ENCODE data around the gene SDK1. TPM values are rescaled to one million over a fixed set of nuclear protein-coding genes. Genes with fewer than 3 reads are reported as not detected.

The SDK1 gene
- total RNA-seq, 2 donors from 2014 or later: 4.8 to 13.2 TPM

GRCh38 chr7:3630081-3630480 lies 329.0 kb downstream of the SDK1 start:
- Histone ChIP-seq H3K4me3 (no peak overlapping the region), H3K27ac (no peak overlapping the region), H3K27me3 (replicated peaks; ENCODE audit: insufficient read depth) (no peaks in the 10 kb centered on the region), H3K36me3 (no peaks in the 10 kb centered on the region), H3K9me3 (no peaks in the 10 kb centered on the region), H3K4me1 (replicated peaks) (no peaks in the 10 kb centered on the region)
- DNase-seq (ENCODE audit: low spot score): no peak
- TF ChIP-seq POLR2A (IDR thresholded peaks at IDR 0.05): no peak
- no peak for TF ChIP-seq CTCF (IDR thresholded peaks at IDR 0.05)
- TF ChIP-seq POLR2AphosphoS5 (IDR thresholded peaks at IDR 0.05): no peak
- intact Hi-C loops (cut with DNase I): no loop called here

GRCh38 chr7:3634396-3634795 lies 333.3 kb downstream of the SDK1 start:
- intact Hi-C loops (cut with DNase I): no loop called here
- no peaks in the 10 kb centered on the region for H3K36me3 ChIP-seq
- H3K9me3 ChIP-seq: no peaks in the 10 kb centered on the region
- no peak for DNase-seq (ENCODE audit: low spot score)
- no peaks in the 10 kb centered on the region for H3K4me1 ChIP-seq (replicated peaks)
- no peak overlapping the region for H3K4me3 ChIP-seq
- no peaks in the 10 kb centered on the region for H3K27me3 ChIP-seq (replicated peaks; ENCODE audit: insufficient read depth)
- TF ChIP-seq CTCF (IDR thresholded peaks at IDR 0.05) (no peak), POLR2AphosphoS5 (IDR thresholded peaks at IDR 0.05) (no peak), POLR2A (IDR thresholded peaks at IDR 0.05) (no peak)
- H3K27ac ChIP-seq: no peak overlapping the region

DNA sequence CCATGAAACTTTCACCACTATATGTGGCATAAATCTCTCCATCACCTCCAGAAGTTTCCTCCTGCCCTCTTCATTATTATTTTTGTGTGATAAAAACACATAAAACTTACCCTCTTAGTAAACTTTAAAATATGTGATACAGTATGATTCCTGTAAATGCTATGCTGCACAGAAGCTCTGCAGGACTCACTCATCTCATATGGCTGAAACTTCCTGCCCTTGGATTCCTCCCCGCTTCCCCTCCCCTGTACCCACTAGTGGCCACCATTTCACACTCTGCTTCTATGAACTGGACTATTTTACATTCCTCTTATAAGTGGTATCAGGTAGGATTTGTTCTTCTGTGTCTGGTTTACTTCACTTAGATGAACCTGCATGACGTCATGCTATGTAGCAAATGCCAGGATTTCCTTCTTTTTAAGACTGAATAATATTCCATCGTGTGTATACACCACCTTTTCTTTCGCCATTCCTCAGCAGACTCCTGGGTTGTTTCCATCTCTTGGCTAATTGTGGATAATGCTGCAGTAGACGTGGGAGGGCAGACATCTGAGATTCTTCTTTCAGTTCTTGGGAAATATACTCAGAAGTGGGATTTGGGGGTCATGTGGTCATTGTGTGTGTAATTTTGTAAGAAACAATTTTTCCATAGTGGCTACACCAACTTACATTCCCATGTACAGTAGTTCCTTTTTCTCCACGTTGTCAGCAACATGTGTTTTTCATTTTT lies 335.2 kb downstream of the SDK1 start:
- TF ChIP-seq CTCF (IDR thresholded peaks at IDR 0.05) (no peak), POLR2AphosphoS5 (IDR thresholded peaks at IDR 0.05) (no peak), POLR2A (IDR thresholded peaks at IDR 0.05) (no peak)
- intact Hi-C loops (cut with DNase I): no loop called here
- H3K9me3 ChIP-seq: no peaks in the 10 kb centered on the region
- no peak overlapping the region for H3K4me3 ChIP-seq
- H3K27ac ChIP-seq: no peak overlapping the region
- DNase-seq (ENCODE audit: low spot score): no peak
- H3K36me3 ChIP-seq: no peaks in the 10 kb centered on the region
- no peaks in the 10 kb centered on the region for H3K27me3 ChIP-seq (replicated peaks; ENCODE audit: insufficient read depth)
- WGBS: 94% methylated on average over 6 of the region's 6 CpGs
- H3K4me1 ChIP-seq (replicated peaks): no peaks in the 10 kb centered on the region

- no peak for DNase-seq (ENCODE audit: low spot score)
- TF ChIP-seq POLR2A (IDR thresholded peaks at IDR 0.05) (no peak), POLR2AphosphoS5 (IDR thresholded peaks at IDR 0.05) (no peak), CTCF (IDR thresholded peaks at IDR 0.05) (no peak)
- H3K27ac ChIP-seq: no peak overlapping the region
- intact Hi-C loops (cut with DNase I): no loop called here
- no peaks in the 10 kb centered on the region for H3K27me3 ChIP-seq (replicated peaks; ENCODE audit: insufficient read depth)
- H3K4me3 ChIP-seq: no peak overlapping the region
- no peaks in the 10 kb centered on the region for H3K9me3 ChIP-seq
- 71% methylated on average over 7 of the region's 7 CpGs for whole genome bisulfite sequencing
- no peaks in the 10 kb centered on the region for H3K36me3 ChIP-seq
- no peaks in the 10 kb centered on the region for H3K4me1 ChIP-seq (replicated peaks)
Measured at GRCh38 chr7:3639253-3639652, 338.2 kb downstream of the SDK1 start.

DNA sequence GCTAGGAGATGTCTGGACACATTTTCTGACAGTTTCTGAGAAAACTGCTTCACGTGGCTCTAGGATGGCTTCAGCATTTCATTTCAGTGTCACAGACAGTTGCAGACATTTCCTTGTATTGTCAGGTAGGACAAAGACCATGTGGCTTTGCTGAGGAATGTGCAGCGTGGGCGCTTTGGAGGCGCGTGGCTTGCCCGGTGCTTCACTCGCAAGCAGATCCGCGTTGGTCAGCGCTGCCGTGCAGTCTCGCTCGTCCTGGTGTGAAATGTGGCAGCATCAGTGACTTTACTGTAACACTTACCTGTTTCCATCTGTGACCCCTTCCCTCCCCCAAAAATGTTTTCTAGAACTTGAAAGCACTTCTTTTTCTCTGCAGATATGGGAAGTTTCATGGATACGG lies 340.5 kb downstream of the SDK1 start:
- 90% methylated on average over 14 of the region's 14 CpGs for WGBS
- TF ChIP-seq POLR2A (IDR thresholded peaks at IDR 0.05) (no peak), POLR2AphosphoS5 (IDR thresholded peaks at IDR 0.05) (no peak), CTCF (IDR thresholded peaks at IDR 0.05) (no peak)
- Histone ChIP-seq H3K27ac (no peak overlapping the region), H3K4me1 (replicated peaks) (no peaks in the 10 kb centered on the region), H3K9me3 (no peaks in the 10 kb centered on the region), H3K27me3 (replicated peaks; ENCODE audit: insufficient read depth) (no peaks in the 10 kb centered on the region), H3K36me3 (no peaks in the 10 kb centered on the region), H3K4me3 (no peak overlapping the region)
- intact Hi-C loops (cut with DNase I): no loop called here
- DNase-seq (ENCODE audit: low spot score): no peak
